GM23338 (cell line): ENCODE data around the gene ODAD2. TPM values are rescaled to one million over a fixed set of nuclear protein-coding genes. Genes with fewer than 3 reads are reported as not detected.

Experiments used
- ATAC-seq: fragments of 200-7000 bp; cut with Tn5 transposase; 3 replicates; pipeline ENCODE4 v1.9.1; 2020
- DNase-seq: peaks from one replicate; pipeline ENCODE4 v3.0.0-alpha.2; 2015; ENCODE audit warnings: low spot score
- H2AFZ ChIP-seq: fragments of 200-600 bp; sonication (generic); 2 replicates; pipeline ENCODE4 v1.8.0; 2016; ENCODE audit warnings: antibody characterized with exemption, mild to moderate bottlenecking, moderate library complexity
- H3F3A ChIP-seq: fragments of 200-600 bp; sonication (generic); replicated peaks from 2 replicates; pipeline ENCODE4 v1.8.0; 2017; ENCODE audit warnings: antibody characterized with exemption, mixed run types, low read depth
- H3K27ac ChIP-seq: fragments of 200-600 bp; sonication (generic); 2 replicates; pipeline ENCODE4 v1.6.1; 2016; ENCODE audit warnings: low read depth
- H3K27me3 ChIP-seq: fragments of 200-600 bp; sonication (generic); 2 replicates; pipeline ENCODE4 v1.8.0; 2016; ENCODE audit warnings: mild to moderate bottlenecking, mixed run types, moderate library complexity; ENCODE audit not compliant: insufficient read depth
- H3K36me3 ChIP-seq: fragments of 200-600 bp; sonication (generic); 2 replicates; pipeline ENCODE4 v1.8.0; 2016; ENCODE audit warnings: mild to moderate bottlenecking; ENCODE audit not compliant: insufficient read depth
- H3K4me1 ChIP-seq: fragments of 200-600 bp; sonication (generic); 2 replicates; pipeline ENCODE4 v1.8.0; 2016; ENCODE audit warnings: mild to moderate bottlenecking, moderate library complexity; ENCODE audit not compliant: insufficient read depth
- H3K4me2 ChIP-seq: fragments of 200-600 bp; sonication (generic); 2 replicates; pipeline ENCODE4 v1.7.1; 2017; ENCODE audit warnings: mixed run types
- H3K4me3 ChIP-seq: fragments of 200-600 bp; sonication (generic); 2 replicates; pipeline ENCODE4 v1.6.1; 2016; ENCODE audit warnings: mixed run types
- H3K79me2 ChIP-seq: fragments of 200-600 bp; sonication (generic); replicated peaks from 2 replicates; pipeline ENCODE4 v1.8.0; 2017; ENCODE audit warnings: mild to moderate bottlenecking; ENCODE audit not compliant: insufficient read depth
- H3K9me2 ChIP-seq: fragments of 200-600 bp; sonication (generic); 2 replicates; pipeline ENCODE4 v1.8.0; 2017; ENCODE audit not compliant: insufficient read depth
- H4K20me1 ChIP-seq: fragments of 200-600 bp; sonication (generic); replicated peaks from 2 replicates; pipeline ENCODE4 v1.8.0; 2017; ENCODE audit warnings: mild to moderate bottlenecking; ENCODE audit not compliant: insufficient read depth
- H3K27ac Mint-ChIP-seq: 2 replicates; pipeline ENCODE4 v1.8.0; 2020; ENCODE audit warnings: inconsistent platforms, mild to moderate bottlenecking, moderate library complexity, mixed read lengths
- H3K27me3 Mint-ChIP-seq: 3 replicates; pipeline ENCODE4 v1.8.0; 2022; ENCODE audit warnings: low read depth, mild to moderate bottlenecking, moderate library complexity, mixed read lengths, inconsistent platforms; ENCODE audit not compliant: insufficient read depth, poor library complexity
- H3K36me3 Mint-ChIP-seq: 3 replicates; pipeline ENCODE4 v1.8.0; 2021; ENCODE audit warnings: low read depth, mild to moderate bottlenecking, inconsistent platforms, moderate library complexity, mixed read lengths
- H3K4me1 Mint-ChIP-seq: 3 replicates; pipeline ENCODE4 v1.8.0; 2020; ENCODE audit warnings: mild to moderate bottlenecking, inconsistent platforms, mixed read lengths
- H3K4me3 Mint-ChIP-seq: 3 replicates; pipeline ENCODE4 v1.8.0; 2021; ENCODE audit warnings: moderate library complexity, mild to moderate bottlenecking, inconsistent platforms, mixed read lengths
- H3K9me3 Mint-ChIP-seq: 3 replicates; pipeline ENCODE4 v1.8.0; 2020; ENCODE audit warnings: moderate library complexity, mild to moderate bottlenecking, inconsistent platforms, mixed read lengths
- EZH2 ChIP-seq: fragments of 200-600 bp; sonication (generic); IDR thresholded peaks from one replicate; pipeline ENCODE4 v1.8.0; 2017; ENCODE audit warnings: antibody characterized with exemption, mild to moderate bottlenecking, low read depth; ENCODE audit not compliant: unreplicated experiment
- EZH2phosphoT487 ChIP-seq: fragments of 200-600 bp; sonication (generic); IDR thresholded peaks from one replicate; pipeline ENCODE4 v1.8.1; 2018; ENCODE audit warnings: antibody characterized with exemption; ENCODE audit not compliant: unreplicated experiment
- JUNB ChIP-seq: IDR thresholded peaks from one replicate; pipeline ENCODE4 v1.6.1; 2016; ENCODE audit warnings: antibody characterized with exemption; ENCODE audit not compliant: unreplicated experiment
- NANOG ChIP-seq: IDR thresholded peaks from 2 replicates; pipeline ENCODE4 v1.6.1; 2016; ENCODE audit warnings: antibody characterized with exemption, borderline replicate concordance
- REST ChIP-seq: IDR thresholded peaks from one replicate; pipeline ENCODE4 v1.6.1; 2018; ENCODE audit warnings: antibody characterized with exemption; ENCODE audit not compliant: unreplicated experiment
- STAT1 ChIP-seq: IDR thresholded peaks from one replicate; pipeline ENCODE4 v1.6.1; 2016; ENCODE audit warnings: antibody characterized with exemption; ENCODE audit not compliant: unreplicated experiment
- ZNF462 ChIP-seq: fragments of 250-450 bp; sonication (Bioruptor Pico); IDR thresholded peaks from 2 replicates; pipeline ENCODE4 v1.5.0; 2020; ENCODE audit warnings: mild to moderate bottlenecking, moderate library complexity
- polyA plus RNA-seq: library from polyadenylated mRNA; unstranded; fragments of >200 nt; fragmentation: Nextera tagmentation; extraction: Ambion mirVana; gene quantifications from 2 replicates; pipeline ENCODE4 v1.2.1, GENCODE V29; 2016
- total RNA-seq: library from RNA; depleted of rRNA; stranded (reverse); fragments of >200 nt; shearing (Covaris generic); gene quantifications from 2 replicates; pipeline ENCODE4 v1.2.3, GENCODE V29; 2014

The ODAD2 gene
- total and polyA plus RNA-seq, 2 experiments from 2014 or later, result 2.1 to 3.4 TPM

- no peaks in the 10 kb centered on the region; the same call in 2 of the 3 replicates for H3K36me3 Mint-ChIP-seq
- peaks cover 18% of the 10 kb centered on the region for H3K4me1 ChIP-seq
- no peak overlapping the region for H3K4me3 ChIP-seq
- no peak overlapping the region for H2AFZ ChIP-seq
- no peaks in the 10 kb centered on the region for H3K27me3 ChIP-seq
- no peak for TF ChIP-seq JUNB
- H3K27ac Mint-ChIP-seq, result no peak overlapping the region
- no peaks in the 10 kb centered on the region for H3K36me3 ChIP-seq
- ATAC-seq (no peak), DNase-seq (no peak)
- H3K4me2 ChIP-seq, result no peak overlapping the region
- H3K27me3 Mint-ChIP-seq, result no peaks in the 10 kb centered on the region
- H3K4me1 Mint-ChIP-seq, result peaks cover 29% of the 10 kb centered on the region
- 0 out of 2 replicates have a peak, but pooled peaks cover 4% of the 10 kb centered on the region for H3K9me2 ChIP-seq
- H3K4me3 Mint-ChIP-seq, result no peak overlapping the region
- H3F3A ChIP-seq, result no peaks in the 10 kb centered on the region
- no peaks in the 10 kb centered on the region for H3K9me3 Mint-ChIP-seq
- no peaks in the 10 kb centered on the region for H4K20me1 ChIP-seq
- no peaks in the 10 kb centered on the region for H3K79me2 ChIP-seq
- H3K27ac ChIP-seq, result no peak overlapping the region
Measured at GRCh38 chr10:27914888-27915287, 84.0 kb downstream of the ODAD2 start.

DNA sequence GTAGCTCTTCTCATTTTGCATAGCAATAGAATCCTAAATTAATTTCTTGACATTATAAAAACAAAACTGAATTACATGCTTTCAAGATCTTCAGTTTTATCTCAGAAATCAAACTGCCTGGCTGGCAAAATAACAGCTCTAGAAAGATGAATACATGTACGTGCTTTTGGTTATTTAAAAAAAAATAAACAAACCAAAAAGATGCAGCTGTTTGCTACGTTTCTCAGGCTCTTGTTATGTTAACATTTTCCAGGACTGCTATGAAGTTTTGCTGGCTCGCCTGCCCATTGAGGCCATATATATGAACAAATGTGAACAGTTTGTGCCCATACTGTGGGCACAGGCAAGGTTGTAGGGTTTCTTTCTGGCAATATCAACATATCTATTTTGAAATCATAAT is 86.6 kb downstream of the ODAD2 start:
- no peak for DNase-seq
- no peak overlapping the region for H3K4me3 Mint-ChIP-seq
- peak overlapping the region; percentile 30 for H3K4me2 ChIP-seq
- 0 out of 2 replicates have a peak, but pooled peaks cover 4% of the 10 kb centered on the region for H3K9me2 ChIP-seq
- H3K27ac ChIP-seq, result 0 out of 2 replicates have a peak overlapping the region, but pooled peaks have one; percentile 10
- no peaks in the 10 kb centered on the region for H3K79me2 ChIP-seq
- no peaks in the 10 kb centered on the region for H4K20me1 ChIP-seq
- no peak overlapping the region for H2AFZ ChIP-seq
- peaks cover 18% of the 10 kb centered on the region for H3K4me1 ChIP-seq
- H3K36me3 Mint-ChIP-seq, result no peaks in the 10 kb centered on the region; the same call in 2 of the 3 replicates
- no peaks in the 10 kb centered on the region for H3F3A ChIP-seq
- no peaks in the 10 kb centered on the region for H3K9me3 Mint-ChIP-seq
- no peaks in the 10 kb centered on the region for H3K27me3 ChIP-seq
- no peaks in the 10 kb centered on the region for H3K36me3 ChIP-seq
- peak overlapping the region; percentile 78; the same call in 1 of the 2 replicates for H3K27ac Mint-ChIP-seq
- TF ChIP-seq REST, result no peak
- no peak for TF ChIP-seq EZH2phosphoT487
- no peak for TF ChIP-seq EZH2
- peak; percentile 14; the same call in 1 of the 3 replicates for ATAC-seq
- H3K27me3 Mint-ChIP-seq, result peaks cover 2% of the 10 kb centered on the region
- H3K4me1 Mint-ChIP-seq, result peaks cover 40% of the 10 kb centered on the region
- peak overlapping the region; percentile 6 for H3K4me3 ChIP-seq

DNA sequence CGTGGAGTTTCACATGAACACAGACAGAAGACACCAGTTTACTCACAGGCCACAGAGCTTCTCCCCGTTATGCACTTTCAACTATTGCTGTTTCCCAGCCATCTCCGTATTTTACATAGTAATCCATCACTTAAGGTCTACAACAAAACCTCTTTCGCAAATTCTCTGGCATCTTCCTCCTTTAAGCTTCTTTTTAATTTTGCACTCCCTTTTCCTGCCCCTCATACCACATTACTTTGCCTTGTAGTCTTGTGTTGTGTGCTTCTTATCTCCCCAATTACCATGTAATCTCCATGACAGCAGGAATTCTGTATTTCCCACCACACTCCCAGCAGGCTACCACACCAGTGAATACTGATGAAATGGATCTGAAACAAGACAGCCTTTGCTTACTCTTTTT is 87.3 kb downstream of the ODAD2 start:
- H3K4me3 ChIP-seq, result peak overlapping the region; percentile 6
- Mint-ChIP-seq H3K9me3 (no peaks in the 10 kb centered on the region), H3K27me3 (peaks cover 2% of the 10 kb centered on the region), H3K4me1 (peaks cover 40% of the 10 kb centered on the region), H3K27ac (peak overlapping the region; percentile 78), H3K4me3 (peak overlapping the region; percentile 36), H3K36me3 (no peaks in the 10 kb centered on the region; the same call in 2 of the 3 replicates)
- ATAC-seq (peak; percentile 98), DNase-seq (peak; percentile 70)
- no peaks in the 10 kb centered on the region for H3K79me2 ChIP-seq
- no peaks in the 10 kb centered on the region for H3K27me3 ChIP-seq
- H3K27ac ChIP-seq, result 0 out of 2 replicates have a peak overlapping the region, but pooled peaks have one; percentile 10
- H3K4me2 ChIP-seq, result peak overlapping the region; percentile 30
- H3K4me1 ChIP-seq, result peaks cover 18% of the 10 kb centered on the region
- no peaks in the 10 kb centered on the region for H4K20me1 ChIP-seq
- H2AFZ ChIP-seq, result no peak overlapping the region
- no peaks in the 10 kb centered on the region for H3F3A ChIP-seq
- no peaks in the 10 kb centered on the region for H3K36me3 ChIP-seq
- 0 out of 2 replicates have a peak, but pooled peaks cover 4% of the 10 kb centered on the region for H3K9me2 ChIP-seq
- peak; percentile 70; the same call in 1 of the 2 replicates for TF ChIP-seq ZNF462
- no peak for TF ChIP-seq STAT1
- peak; percentile 36; the same call in 1 of the 2 replicates for TF ChIP-seq NANOG
